Epithelial cell of esophagus (primary cell): ENCODE measurements around the gene RABIF.

Experiments used
- DNase-seq: peaks from one replicate; pipeline ENCODE4 v3.0.0; 2010; ENCODE audit warnings: low read depth
- H3K4me3 ChIP-seq: 2 replicates; pipeline ENCODE4 v1.5.1; 2011; ENCODE audit warnings: mild to moderate bottlenecking, low read length, control low read depth
- CTCF ChIP-seq: IDR thresholded peaks from 2 replicates; pipeline ENCODE4 v1.5.1; 2011; ENCODE audit warnings: low read depth, mild to moderate bottlenecking, low read length, control low read depth, inconsistent platforms; ENCODE audit not compliant: insufficient read depth; ENCODE audit errors: missing control alignments

The RABIF gene

DNA sequence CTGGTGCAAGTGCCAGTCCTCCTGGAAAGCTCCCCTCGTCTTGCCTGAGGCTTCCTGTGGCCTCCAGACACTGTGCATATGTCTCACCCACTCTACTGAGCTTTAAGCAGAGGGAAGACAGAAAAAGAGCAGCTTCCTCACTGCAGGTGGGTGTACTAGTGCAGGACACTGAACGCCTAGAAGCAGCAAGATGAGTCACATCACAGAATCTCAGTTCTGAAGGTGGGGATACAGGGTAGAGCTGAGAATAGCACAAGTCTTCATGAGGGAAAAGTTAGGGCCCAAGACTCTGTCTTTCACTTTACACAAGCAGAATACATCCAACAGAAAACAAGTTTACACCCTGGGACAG, 40.8 kb downstream of the RABIF start:
- peak; percentile 23 for DNase-seq
- TF ChIP-seq CTCF, result no peak

GRCh38 chr1:202844935-202845334, 44.0 kb downstream of the RABIF start:
- DNase-seq, result no peak
- no peak for TF ChIP-seq CTCF
- no peak overlapping the region for H3K4me3 ChIP-seq

More for the DNA sequence above, 40.8 kb downstream of the RABIF start:
- no peak overlapping the region for H3K4me3 ChIP-seq

GRCh38 chr1:202844259-202844658, 44.7 kb downstream of the RABIF start:
- no peak for TF ChIP-seq CTCF
- peak; percentile 80 for DNase-seq

DNA sequence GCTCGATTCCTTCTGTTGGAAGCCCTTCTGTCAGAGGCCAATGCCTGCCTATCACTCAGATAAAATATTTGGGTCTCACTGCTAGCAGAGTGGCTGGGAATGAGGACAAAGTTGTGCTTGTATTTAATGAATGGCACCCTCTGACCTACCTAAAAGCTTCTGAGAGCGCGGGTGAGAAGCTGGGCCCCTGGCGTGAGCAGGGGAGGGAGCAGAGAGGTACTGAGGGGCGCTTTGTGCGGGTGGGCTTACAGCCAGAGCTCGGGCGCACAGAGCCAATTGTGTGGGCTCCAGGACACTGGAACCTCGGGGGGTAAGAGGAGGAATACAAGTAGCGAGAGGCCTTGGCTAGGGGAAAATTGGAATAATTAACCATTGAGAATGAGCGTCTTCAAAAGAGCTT, 45.9 kb downstream of the RABIF start:
- no peak for TF ChIP-seq CTCF
- DNase-seq, result no peak
- H3K4me3 ChIP-seq, result no peak overlapping the region

More at GRCh38 chr1:202844259-202844658, 44.7 kb downstream of the RABIF start:
- no peak overlapping the region for H3K4me3 ChIP-seq

DNA sequence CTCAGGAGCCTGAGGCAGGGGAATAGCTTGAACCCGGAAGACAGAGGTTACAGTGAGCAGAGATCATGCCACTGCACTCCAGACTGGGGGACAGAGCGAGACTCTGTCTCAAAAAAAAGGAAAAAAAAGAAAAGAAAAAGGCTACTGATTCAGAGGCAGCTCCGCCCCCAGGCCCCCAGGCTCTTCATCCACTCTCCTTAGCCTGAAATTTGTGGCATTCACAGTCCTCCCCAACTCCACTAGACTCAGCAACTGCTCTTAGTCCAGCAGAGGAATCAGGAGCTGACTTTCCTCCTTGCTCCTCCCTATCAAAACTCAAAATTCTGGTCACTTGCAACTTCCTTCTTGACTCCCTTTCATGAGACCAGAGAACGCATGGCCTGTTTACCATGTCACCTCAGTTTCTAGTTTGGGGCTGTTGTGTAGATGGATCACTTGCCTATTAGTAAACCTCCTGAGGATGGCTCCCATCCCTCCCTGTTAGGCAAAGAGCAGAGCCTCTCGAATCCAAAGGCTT, 51.1 kb downstream of the RABIF start:
- H3K4me3 ChIP-seq, result no peak overlapping the region
- TF ChIP-seq CTCF, result no peak
- DNase-seq, result no peak

- DNase-seq, result peak; percentile 93
- H3K4me3 ChIP-seq, result no peak overlapping the region
- no peak for TF ChIP-seq CTCF
Measured at GRCh38 chr1:202836623-202837403, 52.1 kb downstream of the RABIF start.
